IPS-18a (cell line): ENCODE results near the gene PHF1.
"Not testable (repeated sequence)": the region's sequence is repeated elsewhere in the genome, so short reads cannot be mapped to it uniquely, and the experiment has no call there.

Experiments used
- H3K27ac ChIP-seq: one replicate; pipeline ENCODE4 v1.5.1; 2013; ENCODE audit warnings: low read length
- H3K27me3 ChIP-seq: one replicate; pipeline ENCODE4 v1.6.1; 2013; ENCODE audit warnings: mild to moderate bottlenecking, low read length; ENCODE audit not compliant: control insufficient read depth, insufficient read depth
- H3K36me3 ChIP-seq: one replicate; pipeline ENCODE4 v1.6.1; 2013; ENCODE audit warnings: low read depth, low read length; ENCODE audit not compliant: control insufficient read depth
- H3K4me1 ChIP-seq: one replicate; pipeline ENCODE4 v1.6.1; 2013; ENCODE audit warnings: low read depth, low read length; ENCODE audit not compliant: control insufficient read depth
- H3K4me3 ChIP-seq: one replicate; pipeline ENCODE4 v1.5.1; 2013; ENCODE audit warnings: low read length
- H3K9ac ChIP-seq: one replicate; pipeline ENCODE4 v1.6.1; 2013; ENCODE audit warnings: mild to moderate bottlenecking, low read length, moderate library complexity
- H3K9me3 ChIP-seq: one replicate; pipeline ENCODE4 v1.6.1; 2013; ENCODE audit warnings: low read depth, low read length; ENCODE audit not compliant: control insufficient read depth

Gene PHF1

DNA sequence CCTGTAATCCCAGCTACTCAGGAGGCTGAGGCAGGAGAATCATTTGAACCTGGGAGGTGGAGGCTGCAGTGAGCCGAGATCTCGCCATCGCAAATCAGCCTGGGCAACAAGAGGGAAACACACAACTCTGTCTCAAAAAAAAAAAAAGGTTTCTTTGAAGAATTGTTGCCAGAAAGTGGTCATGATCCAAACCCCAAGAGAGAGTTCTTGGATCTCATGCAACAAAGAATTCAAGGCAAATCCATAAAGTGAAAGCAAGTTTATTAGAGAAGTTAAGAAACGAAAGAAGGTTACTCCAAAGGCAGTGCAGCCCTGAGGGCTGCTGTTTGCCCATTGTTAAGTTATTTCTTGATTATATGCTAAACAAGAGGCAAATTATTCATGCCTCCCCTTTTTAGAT is 33.6 kb upstream of the PHF1 start:
- Histone ChIP-seq H3K9ac (no peak overlapping the region), H3K27me3 (no peaks in the 10 kb centered on the region), H3K36me3 (no peaks in the 10 kb centered on the region), H3K27ac (no peak overlapping the region), H3K4me3 (no peak overlapping the region), H3K4me1 (no peaks in the 10 kb centered on the region), H3K9me3 (no peaks in the 10 kb centered on the region)

DNA sequence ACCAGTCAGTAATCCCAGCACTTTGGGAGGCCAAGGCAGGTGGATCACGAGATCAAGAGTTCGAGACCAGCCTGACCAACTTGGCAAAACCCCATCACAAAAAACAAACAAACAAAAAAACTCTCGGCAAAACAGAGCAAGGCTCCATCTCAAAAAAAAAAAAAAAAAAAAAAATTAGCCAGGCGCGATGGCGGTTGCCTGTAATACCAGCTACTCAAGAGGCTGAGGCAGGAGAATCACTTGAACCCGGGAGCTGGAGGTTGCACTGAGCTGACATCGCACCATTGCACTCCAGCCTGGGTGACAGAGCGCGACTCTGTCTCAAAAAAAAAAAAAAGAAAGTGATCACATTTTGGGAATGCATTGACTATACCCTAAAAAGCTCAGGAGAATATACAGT is 31.6 kb upstream of the PHF1 start:
- not testable (repeated sequence) for H3K9ac ChIP-seq, H3K36me3 ChIP-seq, H3K4me3 ChIP-seq, H3K9me3 ChIP-seq, H3K27ac ChIP-seq, H3K4me1 ChIP-seq, H3K27me3 ChIP-seq

DNA sequence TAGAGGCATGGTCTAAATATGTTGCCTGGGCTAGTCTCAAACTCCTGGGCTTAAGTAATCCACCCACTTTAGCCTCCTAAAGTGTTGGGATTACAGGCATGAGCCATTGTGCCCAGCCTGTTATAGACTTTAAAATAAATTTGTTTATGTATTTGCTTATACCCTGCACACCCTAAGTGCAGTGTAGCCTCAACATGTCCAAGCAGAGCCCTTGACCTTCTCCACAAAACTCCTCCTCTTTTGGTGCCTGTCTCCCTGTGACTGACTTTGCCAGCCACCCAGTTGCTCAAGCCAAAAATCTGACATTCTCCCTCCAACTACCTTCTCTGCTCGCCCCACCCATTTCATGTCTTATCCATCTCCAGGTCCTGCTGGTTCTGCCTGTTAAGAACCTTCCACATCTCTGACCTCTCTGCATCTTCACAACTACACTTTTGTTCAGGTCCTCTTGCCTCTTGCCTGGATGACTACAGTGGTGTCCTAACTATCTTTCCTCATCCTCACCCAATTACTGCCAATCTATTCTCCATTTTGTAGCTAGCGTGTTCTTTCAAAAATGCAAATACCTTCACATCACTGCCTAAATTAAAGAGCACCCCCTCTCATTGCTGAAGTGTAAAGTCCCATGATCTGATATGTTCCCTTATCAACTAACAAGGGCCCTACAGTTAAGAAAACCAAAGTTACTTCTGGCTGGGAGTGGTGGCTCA is 30.4 kb upstream of the PHF1 start:
- Histone ChIP-seq H3K4me1 (no peaks in the 10 kb centered on the region), H3K4me3 (no peak overlapping the region), H3K36me3 (no peaks in the 10 kb centered on the region), H3K27ac (no peak overlapping the region), H3K9me3 (no peaks in the 10 kb centered on the region), H3K9ac (no peak overlapping the region), H3K27me3 (no peaks in the 10 kb centered on the region)

DNA sequence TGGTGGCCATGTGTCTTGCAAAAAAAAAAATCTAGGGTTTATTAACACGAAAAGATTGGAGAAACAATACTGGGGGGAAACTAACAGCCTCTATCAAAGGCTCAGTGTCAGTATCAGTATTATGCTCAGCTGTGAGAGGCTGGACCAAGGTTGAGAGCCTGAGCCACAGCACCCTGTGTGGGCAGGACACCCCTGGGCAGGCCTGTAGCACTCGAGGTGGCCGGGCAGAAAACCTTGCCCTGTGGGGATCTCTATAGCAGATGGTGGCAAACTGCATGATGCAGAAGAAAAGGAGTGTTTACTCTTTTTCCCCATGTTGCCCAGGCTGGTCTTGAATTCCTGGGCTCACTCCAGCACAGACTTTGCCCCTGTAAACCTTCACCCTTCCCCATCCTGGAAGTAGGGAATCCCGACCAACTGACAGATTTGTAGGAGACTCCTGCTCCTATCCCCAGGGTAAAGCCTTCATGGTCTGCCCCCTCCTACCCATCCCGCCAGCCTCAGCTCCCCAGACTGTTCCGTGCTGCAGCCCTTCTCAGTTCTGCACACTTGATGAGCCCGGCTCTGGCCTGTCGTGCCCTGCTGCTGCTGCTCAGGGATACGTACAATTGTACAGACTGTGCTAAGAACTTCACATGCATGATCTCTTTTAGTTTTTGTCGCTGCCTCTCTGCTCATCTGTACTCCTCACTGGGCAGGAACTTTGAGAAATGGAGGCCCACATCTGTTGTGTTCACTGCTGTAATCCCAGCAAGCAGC is 27.2 kb upstream of the PHF1 start:
- H3K27ac ChIP-seq = no peak overlapping the region
- H3K9me3 ChIP-seq = no peaks in the 10 kb centered on the region
- no peaks in the 10 kb centered on the region for H3K4me1 ChIP-seq
- no peaks in the 10 kb centered on the region for H3K27me3 ChIP-seq
- H3K9ac ChIP-seq = no peak overlapping the region
- no peak overlapping the region for H3K4me3 ChIP-seq
- no peaks in the 10 kb centered on the region for H3K36me3 ChIP-seq

DNA sequence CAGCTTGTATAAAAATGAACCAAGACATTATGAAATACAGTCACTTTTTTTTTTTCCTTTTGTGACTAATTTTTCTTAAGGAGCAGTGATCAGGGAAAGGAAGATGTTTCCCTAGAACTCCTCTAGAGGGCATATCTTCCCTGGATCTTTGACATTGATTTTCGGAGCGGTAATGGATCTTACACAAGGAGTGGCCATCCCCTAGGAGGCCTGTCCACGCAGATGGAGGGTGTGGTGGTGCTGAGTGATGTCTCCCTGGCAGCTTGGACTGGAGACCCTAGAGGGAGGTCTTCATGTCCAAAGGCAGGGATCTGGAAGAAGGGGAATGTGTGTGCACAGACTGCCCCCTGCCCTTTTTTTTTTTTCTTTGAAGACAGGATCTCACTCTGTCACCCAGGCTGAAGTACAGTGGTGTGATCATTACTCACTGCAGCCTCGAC is 26.2 kb upstream of the PHF1 start:
- Histone ChIP-seq H3K4me1 (no peaks in the 10 kb centered on the region), H3K4me3 (no peak overlapping the region), H3K9ac (no peak overlapping the region), H3K27ac (no peak overlapping the region), H3K9me3 (no peaks in the 10 kb centered on the region), H3K27me3 (no peaks in the 10 kb centered on the region), H3K36me3 (no peaks in the 10 kb centered on the region)

DNA sequence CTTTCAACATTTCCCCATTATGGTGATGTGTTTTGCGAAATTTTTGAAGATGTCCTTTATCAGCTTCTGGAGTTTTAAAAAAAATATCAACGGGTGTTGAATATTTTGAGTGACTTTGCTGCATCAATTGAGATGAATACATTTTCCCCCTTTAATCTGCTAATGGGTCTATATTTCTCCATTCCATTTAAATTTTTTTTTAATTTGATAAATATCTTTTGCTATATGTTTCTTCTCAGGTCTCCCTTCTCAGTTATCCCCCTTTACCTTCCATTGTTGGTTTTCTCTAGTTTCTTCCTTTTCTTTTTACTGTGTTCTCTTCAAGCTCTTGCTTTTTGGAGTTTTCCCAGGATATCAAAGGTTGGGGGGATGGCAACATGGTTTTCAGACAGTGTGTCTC is 20.6 kb upstream of the PHF1 start:
- H3K9ac ChIP-seq = no peak overlapping the region
- H3K27me3 ChIP-seq = no peaks in the 10 kb centered on the region
- H3K27ac ChIP-seq = no peak overlapping the region
- H3K4me3 ChIP-seq = no peak overlapping the region
- H3K9me3 ChIP-seq = no peaks in the 10 kb centered on the region
- peaks cover 3% of the 10 kb centered on the region for H3K36me3 ChIP-seq
- H3K4me1 ChIP-seq = peaks cover 8% of the 10 kb centered on the region

DNA sequence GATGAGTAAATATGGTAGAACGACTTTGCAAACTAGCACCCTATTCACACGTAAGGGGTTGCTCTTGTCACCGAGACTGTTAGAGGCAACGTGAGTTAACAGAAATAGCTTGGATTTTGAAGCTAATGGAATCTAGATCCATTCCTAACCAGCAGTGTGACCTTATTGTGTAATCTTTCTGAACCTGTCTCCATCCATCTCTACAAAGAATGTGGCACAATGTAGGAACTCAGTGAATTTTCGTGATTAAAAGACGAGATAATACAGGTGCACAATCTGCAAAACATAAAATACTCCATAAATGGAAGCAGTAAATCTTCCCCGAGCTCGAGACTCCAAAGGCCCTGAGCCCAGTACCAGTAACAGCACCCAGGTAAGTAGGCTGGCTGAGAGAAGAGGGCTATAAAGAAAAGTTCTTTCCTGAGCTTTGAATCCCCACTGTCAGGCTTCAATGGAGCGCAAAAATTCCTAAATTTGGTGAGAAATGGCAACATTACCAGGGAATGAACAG is 20.0 kb upstream of the PHF1 start:
- peak overlapping the region; percentile 54 for H3K4me3 ChIP-seq
- peak overlapping the region; percentile 85 for H3K27ac ChIP-seq
- H3K4me1 ChIP-seq = peaks cover 8% of the 10 kb centered on the region
- no peaks in the 10 kb centered on the region for H3K27me3 ChIP-seq
- no peaks in the 10 kb centered on the region for H3K9me3 ChIP-seq
- H3K36me3 ChIP-seq = peaks cover 3% of the 10 kb centered on the region
- peak overlapping the region; percentile 64 for H3K9ac ChIP-seq

DNA sequence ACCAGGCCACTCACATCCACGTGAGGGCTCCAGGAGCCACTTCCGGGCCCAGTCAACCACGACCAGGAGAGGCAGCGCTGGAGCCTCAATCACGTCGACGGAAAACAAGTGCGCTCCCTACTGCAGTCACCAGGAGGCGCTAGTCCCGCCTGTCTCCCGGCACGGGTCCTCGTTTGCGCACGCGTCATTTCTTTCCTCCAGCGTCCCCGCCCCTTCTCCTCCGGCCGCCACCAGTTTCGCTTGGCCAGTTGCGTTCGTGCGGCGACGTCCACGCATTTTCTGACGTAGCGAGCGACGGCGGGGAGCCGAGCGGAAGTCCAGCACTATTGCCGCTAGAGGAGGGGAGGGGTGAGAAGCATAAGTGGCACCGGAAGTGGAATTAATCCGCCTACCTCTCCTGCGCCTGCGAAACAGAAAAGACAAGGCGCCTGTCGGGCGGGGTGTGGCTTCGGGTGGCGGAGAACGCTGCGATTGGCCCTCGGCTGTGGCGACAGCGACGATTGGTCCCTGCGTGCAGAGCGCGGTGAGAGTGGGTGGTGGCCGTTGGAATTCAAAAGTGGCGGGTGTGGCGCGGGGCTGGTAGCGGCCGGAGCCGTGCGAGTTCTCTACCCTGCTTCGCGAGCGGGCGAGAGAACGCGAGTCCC is 19.4 kb upstream of the PHF1 start, which contains the start of gene KIFC1:
TSS of gene KIFC1 (plus strand) at position 546 of the 644 bp plus-strand sequence. CDS start 163 bp downstream, outside the sequence.
- peak within 1 kb of the TSS; percentile 73 for H3K9ac ChIP-seq

DNA sequence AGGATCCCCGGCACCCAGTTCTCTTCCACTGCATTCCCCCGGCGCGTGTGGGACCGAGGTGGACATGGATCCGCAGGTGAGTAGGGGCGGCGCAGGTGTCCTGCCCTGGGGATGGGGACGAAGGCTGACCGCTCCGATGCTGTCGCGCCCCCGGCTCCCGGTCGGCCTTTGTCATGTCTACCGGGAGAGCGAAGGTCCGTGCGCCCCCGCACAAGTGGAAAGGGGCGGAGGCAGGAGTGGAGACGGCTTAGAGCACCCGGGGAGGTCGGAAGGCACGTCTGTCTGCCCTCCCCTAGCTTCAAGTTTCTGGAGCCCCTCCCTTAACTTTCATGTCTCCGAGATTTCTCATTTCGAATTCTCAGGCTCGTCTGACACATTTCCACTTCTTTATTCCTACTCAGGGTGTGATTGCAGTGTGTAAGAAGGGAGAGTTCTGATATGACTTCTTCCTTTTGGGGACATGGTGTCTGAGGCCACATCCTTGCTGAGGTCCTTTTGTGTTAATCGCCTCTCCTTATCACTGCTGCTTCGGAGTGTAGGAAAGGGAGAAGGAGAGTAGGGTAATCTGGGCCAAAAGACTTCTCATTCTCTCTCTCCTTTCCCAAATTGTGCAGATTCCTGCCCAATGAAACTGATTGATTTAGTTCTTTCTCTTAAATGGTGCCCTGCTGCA is 18.8 kb upstream of the PHF1 start:
- Histone ChIP-seq H3K36me3 (peaks cover 3% of the 10 kb centered on the region), H3K4me1 (peaks cover 8% of the 10 kb centered on the region), H3K9me3 (no peaks in the 10 kb centered on the region), H3K27ac (no peak overlapping the region), H3K4me3 (peak overlapping the region; percentile 94), H3K9ac (peak overlapping the region; percentile 73), H3K27me3 (no peaks in the 10 kb centered on the region)

More for the DNA sequence above, 19.4 kb upstream of the PHF1 start, which contains the start of gene KIFC1:
- Histone ChIP-seq H3K4me1 (peaks cover 8% of the 10 kb centered on the region), H3K36me3 (peaks cover 3% of the 10 kb centered on the region), H3K9me3 (no peaks in the 10 kb centered on the region), H3K4me3 (peak within 1 kb of the TSS; percentile 94), H3K27ac (peak within 1 kb of the TSS; percentile 85), H3K27me3 (no peaks in the 10 kb centered on the region)

DNA sequence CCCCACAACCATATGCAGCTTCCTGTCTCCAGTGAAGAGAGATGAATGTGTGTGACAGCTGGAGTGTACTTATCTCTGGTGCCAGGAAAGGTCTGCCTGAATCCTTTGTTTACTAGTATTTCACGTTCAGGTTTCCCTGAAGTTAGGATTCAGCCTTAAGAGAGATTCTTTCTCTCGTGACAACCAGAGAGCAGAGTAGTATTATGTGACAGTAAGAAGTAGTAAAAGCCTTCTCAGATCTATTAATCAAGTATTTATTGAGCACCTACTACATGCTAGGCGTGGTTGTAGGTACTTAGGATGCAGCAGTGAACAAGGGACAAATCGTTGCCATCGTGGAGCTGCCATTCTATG is 18.2 kb upstream of the PHF1 start:
- peaks cover 4% of the 10 kb centered on the region for H3K36me3 ChIP-seq
- H3K27me3 ChIP-seq = no peaks in the 10 kb centered on the region
- H3K27ac ChIP-seq = no peak overlapping the region
- H3K4me3 ChIP-seq = peak overlapping the region; percentile 94
- no peaks in the 10 kb centered on the region for H3K9me3 ChIP-seq
- H3K9ac ChIP-seq = peak overlapping the region; percentile 73
- peaks cover 8% of the 10 kb centered on the region for H3K4me1 ChIP-seq

DNA sequence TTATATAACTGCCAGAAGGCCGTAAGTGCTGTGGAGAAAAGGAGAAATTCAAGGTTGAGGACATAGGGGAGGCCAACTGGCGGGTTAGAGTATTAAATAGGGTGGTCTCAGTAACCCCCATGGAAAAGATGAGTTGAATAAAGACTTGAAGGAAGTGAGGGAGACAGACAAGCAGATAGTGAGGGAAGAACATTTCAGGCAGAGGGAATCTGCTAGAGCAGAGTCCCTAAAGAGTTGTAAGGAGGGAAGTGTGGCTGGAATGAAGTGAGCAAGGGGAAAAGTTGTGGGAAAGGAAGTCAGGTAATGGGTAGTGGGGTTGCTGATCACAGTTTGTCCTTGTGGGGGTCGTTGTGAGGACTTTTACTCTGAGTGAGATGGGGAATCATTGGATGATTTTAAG is 17.8 kb upstream of the PHF1 start:
- H3K9ac ChIP-seq = peak overlapping the region; percentile 73
- H3K4me3 ChIP-seq = peak overlapping the region; percentile 94
- H3K27me3 ChIP-seq = no peaks in the 10 kb centered on the region
- H3K9me3 ChIP-seq = no peaks in the 10 kb centered on the region
- peaks cover 9% of the 10 kb centered on the region for H3K36me3 ChIP-seq
- peaks cover 8% of the 10 kb centered on the region for H3K4me1 ChIP-seq
- no peak overlapping the region for H3K27ac ChIP-seq
